GM19238 (cell line): Measurements from ENCODE around the gene HMX2.
"Not testable (repeated sequence)": the region's sequence is repeated elsewhere in the genome, so short reads cannot be mapped to it uniquely, and the experiment has no call there.

Experiments
- DNase-seq: peaks from one replicate; pipeline ENCODE4 v3.0.0; 2011; ENCODE audit warnings: low spot score; ENCODE audit not compliant: insufficient read length

Gene HMX2

GRCh38 chr10:123150986-123151736, 3.2 kb downstream of the HMX2 start:
- no peak for DNase-seq

- DNase-seq = no peak
These were observed 3.8 kb downstream of the HMX2 start for GRCh38 chr10:123151737-123152135.

- no peak for DNase-seq
These were observed 5.7 kb downstream of the HMX2 start for GRCh38 chr10:123153486-123154091.

GRCh38 chr10:123154092-123154710, 6.3 kb downstream of the HMX2 start, which contains the start of gene BUB3:
Gene BUB3 (plus strand): TSS chr10:123154402. CDS start chr10:123154918, 516 bp downstream.
- peak; percentile 93 for DNase-seq

GRCh38 chr10:123154711-123155505, 7.0 kb downstream of the HMX2 start:
- DNase-seq = no peak

GRCh38 chr10:123156078-123156477, 8.1 kb downstream of the HMX2 start:
- no peak for DNase-seq

GRCh38 chr10:123157210-123157609, 9.3 kb downstream of the HMX2 start:
- DNase-seq = no peak

GRCh38 chr10:123158682-123159081, 10.7 kb downstream of the HMX2 start:
- no peak for DNase-seq

GRCh38 chr10:123160311-123160980, 12.5 kb downstream of the HMX2 start:
- no peak for DNase-seq

GRCh38 chr10:123164319-123164718, 16.4 kb downstream of the HMX2 start:
- DNase-seq = no peak

- DNase-seq = no peak
These were observed 17.6 kb downstream of the HMX2 start for GRCh38 chr10:123165445-123166072.

GRCh38 chr10:123166618-123167017, 18.7 kb downstream of the HMX2 start:
- DNase-seq = no peak

GRCh38 chr10:123170961-123171360, 23.0 kb downstream of the HMX2 start:
- DNase-seq = no peak

GRCh38 chr10:123171616-123172015, 23.7 kb downstream of the HMX2 start:
- not testable (repeated sequence) for DNase-seq

- DNase-seq = no peak
These were observed 27.8 kb downstream of the HMX2 start for GRCh38 chr10:123175389-123176387.

GRCh38 chr10:123178390-123178789, 30.5 kb downstream of the HMX2 start:
- not testable (repeated sequence) for DNase-seq

- no peak for DNase-seq
These were observed 32.5 kb downstream of the HMX2 start for GRCh38 chr10:123180101-123181090.

- DNase-seq = no peak
These were observed 35.8 kb downstream of the HMX2 start for GRCh38 chr10:123183724-123184123.
